Glutamatergic neuron (in vitro differentiated cells): ENCODE measurements around the gene UBA7. TPM values are rescaled to one million over a fixed set of nuclear protein-coding genes. Genes with fewer than 3 reads are reported as not detected.
A peak's percentile ranks its signal among the peaks of the same experiment; 100 is the strongest.

Experiments
- DNase-seq: peaks from one replicate; pipeline ENCODE4 v3.0.0; 2022
- H3K27ac Mint-ChIP-seq: one replicate; pipeline ENCODE4 v1.8.0; 2020; ENCODE audit warnings: mild to moderate bottlenecking, mixed read lengths, inconsistent platforms; ENCODE audit not compliant: unreplicated experiment
- H3K27me3 Mint-ChIP-seq: one replicate; pipeline ENCODE4 v1.8.0; 2020; ENCODE audit warnings: mild to moderate bottlenecking, moderate library complexity, mixed read lengths, inconsistent platforms; ENCODE audit not compliant: unreplicated experiment
- H3K36me3 Mint-ChIP-seq: one replicate; pipeline ENCODE4 v1.8.0; 2020; ENCODE audit warnings: mild to moderate bottlenecking, mixed read lengths, inconsistent platforms; ENCODE audit not compliant: unreplicated experiment
- H3K4me1 Mint-ChIP-seq: one replicate; pipeline ENCODE4 v1.8.0; 2020; ENCODE audit warnings: mild to moderate bottlenecking, low read depth, mixed read lengths, inconsistent platforms; ENCODE audit not compliant: unreplicated experiment
- H3K4me3 Mint-ChIP-seq: one replicate; pipeline ENCODE4 v1.8.0; 2020; ENCODE audit warnings: mild to moderate bottlenecking, mixed read lengths, inconsistent platforms; ENCODE audit not compliant: unreplicated experiment
- H3K9me3 Mint-ChIP-seq: one replicate; pipeline ENCODE4 v1.8.0; 2020; ENCODE audit warnings: mild to moderate bottlenecking, moderate library complexity, mixed read lengths, inconsistent platforms; ENCODE audit not compliant: unreplicated experiment
- total RNA-seq: library from RNA; stranded (reverse); fragmentation: NEBNext Ultra II Directional; extraction: Animal tissue kit (Norgen Biotek cat#: 25700); gene quantifications from one replicate; pipeline ENCODE4 v1.2.1, GENCODE V29; 2021; ENCODE audit not compliant: unreplicated experiment
- TF ChIP-seq, protein P1 (sequence below): fragments of 200-600 bp; sonication (generic); IDR thresholded peaks from one replicate; pipeline ENCODE4 v1.5.0; 2021; ENCODE audit not compliant: partially characterized antibody, unreplicated experiment

UBA7 gene
- total RNA-seq, 1 donor from 2014 or later = 0.54 TPM

- H3K27me3 Mint-ChIP-seq = peaks cover 2% of the 10 kb centered on the region
- TF ChIP-seq, protein P1, sequence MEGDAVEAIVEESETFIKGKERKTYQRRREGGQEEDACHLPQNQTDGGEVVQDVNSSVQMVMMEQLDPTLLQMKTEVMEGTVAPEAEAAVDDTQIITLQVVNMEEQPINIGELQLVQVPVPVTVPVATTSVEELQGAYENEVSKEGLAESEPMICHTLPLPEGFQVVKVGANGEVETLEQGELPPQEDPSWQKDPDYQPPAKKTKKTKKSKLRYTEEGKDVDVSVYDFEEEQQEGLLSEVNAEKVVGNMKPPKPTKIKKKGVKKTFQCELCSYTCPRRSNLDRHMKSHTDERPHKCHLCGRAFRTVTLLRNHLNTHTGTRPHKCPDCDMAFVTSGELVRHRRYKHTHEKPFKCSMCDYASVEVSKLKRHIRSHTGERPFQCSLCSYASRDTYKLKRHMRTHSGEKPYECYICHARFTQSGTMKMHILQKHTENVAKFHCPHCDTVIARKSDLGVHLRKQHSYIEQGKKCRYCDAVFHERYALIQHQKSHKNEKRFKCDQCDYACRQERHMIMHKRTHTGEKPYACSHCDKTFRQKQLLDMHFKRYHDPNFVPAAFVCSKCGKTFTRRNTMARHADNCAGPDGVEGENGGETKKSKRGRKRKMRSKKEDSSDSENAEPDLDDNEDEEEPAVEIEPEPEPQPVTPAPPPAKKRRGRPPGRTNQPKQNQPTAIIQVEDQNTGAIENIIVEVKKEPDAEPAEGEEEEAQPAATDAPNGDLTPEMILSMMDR = no peak
- peak overlapping the region; percentile 90 for H3K4me3 Mint-ChIP-seq
- H3K9me3 Mint-ChIP-seq = peaks cover 3% of the 10 kb centered on the region
- peaks cover 7% of the 10 kb centered on the region for H3K4me1 Mint-ChIP-seq
- H3K36me3 Mint-ChIP-seq = peaks cover 4% of the 10 kb centered on the region
- no peak for DNase-seq
- H3K27ac Mint-ChIP-seq = no peak overlapping the region
Observed at GRCh38 chr3:49855662-49856061, 41.9 kb upstream of the UBA7 start.

DNA sequence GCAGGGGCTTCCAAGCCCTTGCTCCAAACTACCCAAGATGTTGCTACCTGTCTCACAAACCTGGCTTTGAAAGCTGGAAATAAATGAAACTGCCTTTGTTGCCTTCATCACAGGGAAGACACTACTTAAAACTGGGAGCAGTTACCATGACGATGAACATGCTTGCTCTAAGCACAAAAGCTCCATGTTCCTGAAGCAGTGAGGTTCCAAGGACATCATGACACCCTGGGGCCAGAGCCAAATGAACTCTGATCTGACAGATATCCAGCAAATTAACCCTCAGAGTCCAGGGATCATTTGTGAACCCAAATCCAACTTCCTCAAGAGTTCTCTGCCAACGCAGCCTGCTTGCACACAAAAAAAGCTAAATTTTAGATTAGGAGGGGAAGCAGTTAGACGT lies 31.9 kb upstream of the UBA7 start:
- H3K36me3 Mint-ChIP-seq = no peaks in the 10 kb centered on the region
- TF ChIP-seq, protein P1 = no peak
- no peak overlapping the region for H3K4me3 Mint-ChIP-seq
- peaks cover 2% of the 10 kb centered on the region for H3K27me3 Mint-ChIP-seq
- peaks cover 3% of the 10 kb centered on the region for H3K4me1 Mint-ChIP-seq
- peaks cover 4% of the 10 kb centered on the region for H3K9me3 Mint-ChIP-seq
- H3K27ac Mint-ChIP-seq = no peak overlapping the region
- DNase-seq = no peak

GRCh38 chr3:49844464-49845183 lies 30.9 kb upstream of the UBA7 start:
- TF ChIP-seq, protein P1 = no peak
- Mint-ChIP-seq H3K4me1 (peaks cover 3% of the 10 kb centered on the region), H3K9me3 (peaks cover 4% of the 10 kb centered on the region), H3K36me3 (no peaks in the 10 kb centered on the region), H3K4me3 (no peak overlapping the region), H3K27me3 (peaks cover 2% of the 10 kb centered on the region), H3K27ac (no peak overlapping the region)
- no peak for DNase-seq

GRCh38 chr3:49842843-49843517 lies 29.2 kb upstream of the UBA7 start:
- TF ChIP-seq, protein P1 = no peak
- Mint-ChIP-seq H3K27me3 (peaks cover 2% of the 10 kb centered on the region), H3K36me3 (no peaks in the 10 kb centered on the region), H3K4me1 (peaks cover 4% of the 10 kb centered on the region), H3K27ac (no peak overlapping the region), H3K4me3 (no peak overlapping the region), H3K9me3 (peaks cover 4% of the 10 kb centered on the region)
- DNase-seq = no peak

DNA sequence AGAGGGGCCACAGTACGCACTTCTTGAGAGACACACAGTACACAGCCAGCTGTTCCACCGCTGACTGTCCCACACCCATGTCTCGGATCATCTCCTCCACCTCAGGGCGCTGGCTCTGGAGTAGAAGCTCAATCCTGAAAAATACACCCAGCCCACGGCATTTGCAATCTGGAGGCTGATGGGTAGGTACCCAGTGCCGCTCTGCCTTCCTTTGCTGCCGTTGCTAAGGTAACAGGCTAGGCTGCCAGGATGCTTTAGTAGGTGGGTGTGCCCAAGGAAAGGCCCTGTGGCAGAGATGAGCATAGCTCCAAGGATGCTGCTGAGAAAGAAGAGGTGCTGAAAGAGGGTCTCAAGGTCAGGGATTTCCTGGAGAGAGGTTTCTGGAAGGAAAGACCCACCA lies 28.1 kb upstream of the UBA7 start:
- TF ChIP-seq, protein P1 = no peak
- peaks cover 4% of the 10 kb centered on the region for H3K27me3 Mint-ChIP-seq
- H3K27ac Mint-ChIP-seq = no peak overlapping the region
- peaks cover 4% of the 10 kb centered on the region for H3K4me1 Mint-ChIP-seq
- peaks cover 3% of the 10 kb centered on the region for H3K9me3 Mint-ChIP-seq
- H3K36me3 Mint-ChIP-seq = no peaks in the 10 kb centered on the region
- H3K4me3 Mint-ChIP-seq = no peak overlapping the region
- no peak for DNase-seq
